A549 (cell line): ENCODE measurements around the gene GLT1D1. TPM values are rescaled to one million over a fixed set of nuclear protein-coding genes. Genes with fewer than 3 reads are reported as not detected.

Experiments used
- ATAC-seq, 2 experiments: fragments of 200-7000 bp in 1 of 2; fragments of >200 bp in 1 of 2; cut with Nextera tagmentation in 1 of 2; cut with Tn5 transposase in 1 of 2; 3 replicates each; pipeline versions ENCODE4 v1.8.0 to v1.9.1; 2018 to 2020; ENCODE audit warnings: mild to moderate bottlenecking in 1 of 2, moderate library complexity in 1 of 2
- CTCF ChIA-PET: fragments of 300-600 bp; sonication (Branson Sonifier 250); formaldehyde crosslinking; extraction: SDS; loops from one replicate; lab custom pipeline; 2021; ENCODE audit warnings: antibody characterized with exemption, inconsistent platforms; lab: Yijun Ruan, JAX
- POLR2A ChIA-PET: fragments of 350-600 bp; formaldehyde crosslinking; extraction: SDS; loops from one replicate; lab custom pipeline; 2021; ENCODE audit warnings: antibody characterized with exemption, inconsistent platforms; lab: Yijun Ruan, JAX
- DNase-seq, 2 experiments: peaks; one replicate each; pipeline versions ENCODE4 v3.0.0 to v3.0.0-alpha.2; 2011 to 2016; ENCODE audit warnings: low read depth in 1 of 2, low spot score in 1 of 2
- FAIRE-seq: peaks from 2 replicates; lab custom pipeline; 2011; peaks lifted over from hg19 to GRCh38; lab: Jason Lieb, UNC
- H3K27ac ChIP-seq, 2 experiments: fragments of >200 bp; sonication (Bioruptor Twin); formaldehyde crosslinking; 3 replicates each; pipeline ENCODE4 v1.5.1; 2016 to 2017
- H3K4me1 ChIP-seq: fragments of >200 bp; sonication (Bioruptor Twin); formaldehyde crosslinking; 3 replicates; pipeline ENCODE4 v1.6.1; 2016
- H3K4me2 ChIP-seq: fragments of >200 bp; sonication (Bioruptor Twin); formaldehyde crosslinking; 3 replicates; pipeline ENCODE4 v1.6.1; 2016
- H3K4me3 ChIP-seq: fragments of >200 bp; sonication (Bioruptor Twin); formaldehyde crosslinking; 3 replicates; pipeline ENCODE4 v1.5.1; 2016
- H3K9me3 ChIP-seq: fragments of >200 bp; sonication (Bioruptor Twin); formaldehyde crosslinking; 3 replicates; pipeline ENCODE4 v1.6.1; 2016
- ATOH8 ChIP-seq: fragments of 250-450 bp; sonication (Bioruptor Pico); IDR thresholded peaks from 2 replicates; pipeline ENCODE4 v1.5.0; 2020; ENCODE audit warnings: low read depth, mild to moderate bottlenecking, moderate library complexity
- BHLHE40 ChIP-seq: IDR thresholded peaks from 2 replicates; pipeline ENCODE4 v1.6.1; 2012; ENCODE audit warnings: low read depth, low read length, inconsistent platforms
- CBX2 ChIP-seq: fragments of 200-600 bp; sonication (generic); IDR thresholded peaks from 2 replicates; pipeline ENCODE4 v1.6.1; 2016; ENCODE audit warnings: low read depth, mild to moderate bottlenecking, borderline replicate concordance
- CBX8 ChIP-seq: fragments of 200-600 bp; sonication (generic); IDR thresholded peaks from 2 replicates; pipeline ENCODE4 v1.6.1; 2016
- CEBPB ChIP-seq, 2 experiments: fragments of >200 bp in 1 of 2; sonication (Bioruptor Twin) in 1 of 2; formaldehyde crosslinking in 1 of 2; IDR thresholded peaks; 2 replicates each; pipeline ENCODE4 v1.6.1; 2012 to 2016
- CTCF ChIP-seq: fragments of >200 bp; sonication (Bioruptor Twin); formaldehyde crosslinking; IDR thresholded peaks from 3 replicates; pipeline ENCODE4 v1.5.1; 2016
- E2F6 ChIP-seq: IDR thresholded peaks from 2 replicates; pipeline ENCODE4 v1.6.1; 2012; ENCODE audit warnings: low read depth, borderline replicate concordance
- EHMT2 ChIP-seq: fragments of 200-600 bp; sonication (generic); IDR thresholded peaks from 2 replicates; pipeline ENCODE4 v1.6.1; 2016; ENCODE audit warnings: antibody characterized with exemption, low read depth, mild to moderate bottlenecking, moderate library complexity
- ELK1 ChIP-seq: fragments of 150-350 bp; IDR thresholded peaks from 2 replicates; pipeline ENCODE4 v1.6.1; 2014; ENCODE audit warnings: low read depth, mild to moderate bottlenecking, low read length
- EP300 ChIP-seq, 2 experiments: fragments of >200 bp; sonication (Bioruptor Twin); formaldehyde crosslinking; IDR thresholded peaks; 2 replicates in 1 of 2; 3 replicates in 1 of 2; pipeline ENCODE4 v1.6.1; 2016 to 2017
- ESRRA ChIP-seq: fragments of 150-350 bp; IDR thresholded peaks from 2 replicates; pipeline ENCODE4 v1.6.1; 2014; ENCODE audit warnings: mild to moderate bottlenecking, low read length, borderline replicate concordance
- FOSB ChIP-seq: fragments of 250-450 bp; sonication (Bioruptor Pico); IDR thresholded peaks from 2 replicates; pipeline ENCODE4 v1.5.0; 2020; ENCODE audit warnings: mild to moderate bottlenecking, moderate library complexity
- FOSL2 ChIP-seq, 2 experiments: fragments of 450-650 bp in 1 of 2; fragments of >200 bp in 1 of 2; sonication (Bioruptor Twin) in 1 of 2; formaldehyde crosslinking; IDR thresholded peaks; 2 replicates each; pipeline versions ENCODE4 v1.5.0 to v1.6.1; 2016 to 2020; ENCODE audit warnings: mild to moderate bottlenecking in 1 of 2, moderate library complexity in 1 of 2
- FOXS1 ChIP-seq: fragments of 250-450 bp; sonication (Bioruptor Pico); IDR thresholded peaks from 2 replicates; pipeline ENCODE4 v1.5.0; 2020; ENCODE audit warnings: mild to moderate bottlenecking, moderate library complexity
- HEYL ChIP-seq: fragments of 250-450 bp; sonication (Bioruptor Pico); IDR thresholded peaks from 2 replicates; pipeline ENCODE4 v1.8.0; 2021; ENCODE audit warnings: mild to moderate bottlenecking, moderate library complexity
- HMGXB4 ChIP-seq: fragments of 250-450 bp; sonication (Bioruptor Pico); IDR thresholded peaks from 2 replicates; pipeline ENCODE4 v1.5.0; 2021; ENCODE audit warnings: mild to moderate bottlenecking, moderate library complexity, borderline replicate concordance
- HOXB13 ChIP-seq: fragments of 250-450 bp; sonication (Bioruptor Pico); IDR thresholded peaks from 2 replicates; pipeline ENCODE4 v1.5.0; 2020; ENCODE audit warnings: low read depth, mild to moderate bottlenecking, moderate library complexity
- JUN ChIP-seq, 2 experiments: fragments of >200 bp; sonication (Bioruptor Twin); formaldehyde crosslinking; IDR thresholded peaks; 2 replicates in 1 of 2; 3 replicates in 1 of 2; pipeline ENCODE4 v1.6.1; 2016 to 2017
- JUNB ChIP-seq: fragments of >200 bp; sonication (Bioruptor Twin); formaldehyde crosslinking; IDR thresholded peaks from 2 replicates; pipeline ENCODE4 v1.6.1; 2016
- KDM1A ChIP-seq: fragments of 200-600 bp; sonication (generic); IDR thresholded peaks from 2 replicates; pipeline ENCODE4 v1.6.1; 2016; ENCODE audit warnings: low read depth, mild to moderate bottlenecking
- MAX ChIP-seq: IDR thresholded peaks from 2 replicates; pipeline ENCODE4 v1.6.1; 2012
- MAZ ChIP-seq: fragments of 150-350 bp; IDR thresholded peaks from 2 replicates; pipeline ENCODE4 v1.6.1; 2014; ENCODE audit warnings: antibody characterized with exemption, low read depth, low read length, borderline replicate concordance
- MYC ChIP-seq: IDR thresholded peaks from 2 replicates; pipeline ENCODE4 v1.6.1; 2012; ENCODE audit warnings: mild to moderate bottlenecking, inconsistent platforms, low read length, improper control_type of control experiment, borderline replicate concordance
- POLR2A ChIP-seq: IDR thresholded peaks from 2 replicates; pipeline ENCODE4 v1.6.1; 2012; ENCODE audit warnings: mild to moderate bottlenecking, low read length
- POLR2AphosphoS2 ChIP-seq: conservative IDR thresholded peaks from 2 replicates; pipeline ENCODE4 v1.6.1; 2012; ENCODE audit warnings: low read length, improper control_type of control experiment, inconsistent platforms
- RAD21 ChIP-seq, 2 experiments: fragments of >200 bp in 1 of 2; sonication (Bioruptor Twin) in 1 of 2; formaldehyde crosslinking in 1 of 2; IDR thresholded peaks in 1 of 2; conservative IDR thresholded peaks in 1 of 2; 2 replicates in 1 of 2; 3 replicates in 1 of 2; pipeline ENCODE4 v1.6.1; 2012 to 2018; ENCODE audit warnings: inconsistent platforms in 1 of 2
- RARB ChIP-seq: fragments of 250-450 bp; sonication (Bioruptor Pico); IDR thresholded peaks from 2 replicates; pipeline ENCODE4 v1.8.0; 2021; ENCODE audit warnings: mild to moderate bottlenecking, moderate library complexity
- SMC3 ChIP-seq: fragments of >200 bp; sonication (Bioruptor Twin); formaldehyde crosslinking; IDR thresholded peaks from 3 replicates; pipeline ENCODE4 v1.6.1; 2018; ENCODE audit warnings: inconsistent platforms
- TFCP2L1 ChIP-seq: fragments of 250-450 bp; sonication (Bioruptor Pico); IDR thresholded peaks from 2 replicates; pipeline ENCODE4 v1.5.0; 2021; ENCODE audit warnings: mild to moderate bottlenecking
- USF2 ChIP-seq: fragments of 450-650 bp; IDR thresholded peaks from 2 replicates; pipeline ENCODE4 v1.6.1; 2014; ENCODE audit warnings: antibody characterized with exemption
- ZFP36 ChIP-seq: fragments of 450-650 bp; IDR thresholded peaks from 2 replicates; pipeline ENCODE4 v1.6.1; 2014; ENCODE audit warnings: borderline replicate concordance; ENCODE audit not compliant: partially characterized antibody
- WGBS: methylation state at CpG from one replicate; pipeline ENCODE4 v1.1.6; 2017; ENCODE audit errors: missing lambda C conversion rate; 5-methylcytosine and 5-hydroxymethylcytosine counted together
- polyA plus RNA-seq, 4 experiments: library from polyadenylated mRNA; depleted of rRNA in 3 of 4; stranded (reverse); fragments of >200 nt; fragmentation: RNase III in 1 of 4; extraction: RNeasy Plus Mini Kit Qiagen cat#74134 plus additional on column Dnase treatment in 1 of 4; gene quantifications; 2 replicates in 3 of 4; 3 replicates in 1 of 4; pipeline ENCODE4 v1.2.3, GENCODE V29; 2011 to 2017

GLT1D1 gene
- polyA plus RNA-seq, 2 of the 4 experiments (the other 2 are of a cell fraction): not detected

GRCh38 chr12:129001826-129002225 lies 148.5 kb downstream of the GLT1D1 start:
- H3K4me2 ChIP-seq: no peak overlapping the region
- no peak overlapping the region for H3K27ac ChIP-seq
- ATAC-seq (no peak), FAIRE-seq (no peak), DNase-seq (no peak)
- CTCF ChIA-PET: no interaction called here
- H3K4me1 ChIP-seq: no peaks in the 10 kb centered on the region
- H3K4me3 ChIP-seq: no peak overlapping the region
- no peak for TF ChIP-seq CBX2
- TF ChIP-seq POLR2A: no peak
- TF ChIP-seq MAZ: no peak
- no peak for TF ChIP-seq FOSL2 (IDR thresholded peaks at IDR 0.05)
- no peak for TF ChIP-seq FOSL2 (CRISPR knock-in tag; IDR thresholded peaks at IDR 0.05)
- TF ChIP-seq MAX: no peak
- TF ChIP-seq POLR2AphosphoS2: no peak
- no peak for TF ChIP-seq JUNB
- TF ChIP-seq HEYL (CRISPR knock-in tag): no peak
- no peak for TF ChIP-seq ATOH8 (CRISPR knock-in tag)
- TF ChIP-seq TFCP2L1 (CRISPR knock-in tag): no peak
- TF ChIP-seq RAD21 (conservative IDR thresholded peaks at IDR 0.05 in 1 of 2, IDR thresholded peaks at IDR 0.05 in 1 of 2): no peak
- TF ChIP-seq EHMT2: no peak
- TF ChIP-seq CTCF: no peak
- TF ChIP-seq HMGXB4 (CRISPR knock-in tag): no peak
- 19% methylated on average over 6 of the region's 6 CpGs for WGBS
- POLR2A ChIA-PET: no interaction called here
- H3K9me3 ChIP-seq: no peaks in the 10 kb centered on the region

- DNase-seq (no peak), ATAC-seq (no peak), FAIRE-seq (no peak)
- Histone ChIP-seq H3K9me3 (no peaks in the 10 kb centered on the region), H3K4me2 (no peak overlapping the region), H3K27ac (no peak overlapping the region), H3K4me3 (no peak overlapping the region), H3K4me1 (no peaks in the 10 kb centered on the region)
- POLR2A ChIA-PET: no interaction called here
- TF ChIP-seq E2F6: no peak
- no peak for TF ChIP-seq USF2
- TF ChIP-seq ELK1: no peak
- TF ChIP-seq JUNB: no peak
- TF ChIP-seq HOXB13 (CRISPR knock-in tag): no peak
- no peak for TF ChIP-seq KDM1A
- no peak for TF ChIP-seq EP300 (IDR thresholded peaks at IDR 0.05)
- TF ChIP-seq POLR2A: no peak
- no peak for TF ChIP-seq RARB (CRISPR knock-in tag)
- no peak for TF ChIP-seq CEBPB (IDR thresholded peaks at IDR 0.05)
- no peak for TF ChIP-seq ZFP36
- no peak for TF ChIP-seq JUN (IDR thresholded peaks at IDR 0.05)
- no peak for TF ChIP-seq BHLHE40
- no peak for TF ChIP-seq SMC3
- no peak for TF ChIP-seq EHMT2
- no peak for TF ChIP-seq FOSB
- no peak for TF ChIP-seq ESRRA
- no peak for TF ChIP-seq MYC
- TF ChIP-seq CBX8: no peak
- TF ChIP-seq FOXS1 (CRISPR knock-in tag): no peak
- WGBS: 8% methylated on average over 8 of the region's 8 CpGs
- CTCF ChIA-PET: no interaction called here
Observed at GRCh38 chr12:129002427-129002826, 149.1 kb downstream of the GLT1D1 start.
